Measurements from ENCODE around the gene GPS2. TPM values are rescaled to one million over a fixed set of nuclear protein-coding genes. Genes with fewer than 3 reads are reported as not detected.

The GPS2 gene
- total and polyA plus RNA-seq, 10 of the 15 experiments (the other 5 are each of a cell fraction or from before 2014, with no cell fraction given): 10.2 to 96.4 (median 42.5) TPM

DNA sequence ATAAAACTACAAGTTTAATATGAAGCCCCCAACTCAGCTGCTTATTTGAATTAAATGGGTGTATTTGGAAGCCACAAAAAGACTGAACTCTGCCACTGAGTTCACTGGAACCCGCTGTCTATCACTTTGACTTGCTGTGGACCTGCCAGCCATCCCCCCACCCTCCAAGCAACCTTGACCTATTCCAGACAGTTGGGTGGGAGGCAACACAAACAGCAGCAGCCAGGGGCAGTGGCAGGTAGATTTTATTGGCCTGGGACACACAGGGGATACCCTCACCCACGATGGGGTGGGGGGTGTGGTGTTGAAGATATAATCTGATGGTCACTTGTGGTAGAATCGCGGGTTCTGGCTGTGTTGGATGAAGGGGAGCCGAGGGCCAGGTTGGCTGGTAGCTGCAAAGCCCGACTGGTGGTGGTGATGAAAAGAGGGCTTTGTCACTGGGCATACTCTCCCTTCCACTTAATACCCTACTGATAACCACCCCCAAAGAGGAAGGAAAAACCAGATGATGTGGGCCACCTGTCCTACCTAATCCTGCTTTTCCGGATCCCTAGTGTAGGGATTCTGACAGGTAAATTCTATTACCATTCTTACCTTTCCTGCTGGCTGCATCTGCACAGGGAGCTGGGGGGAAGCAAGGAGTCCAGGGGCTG, 2.6 kb downstream of the GPS2 start:
- no peak overlapping the region for H3K4me3 ChIP-seq
- intact Hi-C loops (cut with micrococcal nuclease; ENCODE audit: unreplicated experiment): no loop called here
- no peak for ATAC-seq
- WGBS (ENCODE audit: insufficient coverage, insufficient replicate concordance, low lambda C conversion rate, missing lambda C conversion rate): 71% methylated on average over 7 of the region's 7 CpGs
- ChIA-PET RAD21 (ENCODE audit: unreplicated experiment) (no interaction called here), SMC1A (ENCODE audit: uncharacterized antibody, unreplicated experiment) (interaction anchor here (1.0 kb wide), 1 partner anchor 13 kb away, joined by 3 read pairs; no protein-coding TSS in a partner anchor), CTCF (interaction anchor here (0.7 to 1.2 kb wide), 3 partner anchors 16 to 267 kb away, joined by 3 read pairs; no protein-coding TSS in a partner anchor), POLR2A (interaction anchor here (0.6 to 2.6 kb wide), 4 partner anchors 17 to 196 kb away, joined by 3 to 13 read pairs (median 4); partner anchors contain the start of genes ACAP1 and NEURL4)
- no peak overlapping the region for H3K9ac ChIP-seq (ENCODE audit: control insufficient read depth, insufficient read depth, low read length)
- no peak for DNase-seq (ENCODE audit: low read depth, low spot score)
- H4K20me1 ChIP-seq (ENCODE audit: control insufficient read depth, insufficient read depth): peaks cover 21% of the 10 kb centered on the region
- no peak overlapping the region for H2AFZ ChIP-seq (ENCODE audit: control insufficient read depth, low read depth, low read length)
- H3K27ac ChIP-seq (ENCODE audit: control insufficient read depth, insufficient read depth): no peak overlapping the region
- no peaks in the 10 kb centered on the region for H3K27me3 ChIP-seq (replicated peaks in 1 of 2; ENCODE audit: control insufficient read depth in 2 of 2, insufficient read depth in 2 of 2, low read length in 1 of 2)
- peak overlapping the region; percentile 54; the same call in 1 of the 2 replicates for H3K4me2 ChIP-seq (ENCODE audit: control insufficient read depth, insufficient read depth)
- TF ChIP-seq SMAD1 (IDR thresholded peaks at IDR 0.05; ENCODE audit: low read depth, partially characterized antibody) (no peak), EP300 (IDR thresholded peaks at IDR 0.05; ENCODE audit: borderline replicate concordance in 1 of 2, control insufficient read depth in 1 of 2, low read depth in 2 of 2, low read length in 2 of 2) (no peak), SUZ12 (IDR thresholded peaks at IDR 0.05; ENCODE audit: unreplicated experiment) (no peak), NFYA (IDR thresholded peaks at IDR 0.05; ENCODE audit: borderline replicate concordance, low read depth, low read length) (no peak), IRF4 (IDR thresholded peaks at IDR 0.05; ENCODE audit: low read depth, low read length) (no peak), SIN3A (IDR thresholded peaks at IDR 0.05; ENCODE audit: low read depth, low read length) (no peak), POLR2A (IDR thresholded peaks at IDR 0.05; ENCODE audit: low read depth, low read length) (peak; percentile 31), SMAD5 (IDR thresholded peaks at IDR 0.05; ENCODE audit: low read depth) (peak; percentile 17; the same call in 1 of the 2 replicates), NRF1 (conservative IDR thresholded peaks at IDR 0.05; ENCODE audit: low read depth, low read length) (no peak), MTA3 (IDR thresholded peaks at IDR 0.05; ENCODE audit: borderline replicate concordance, low read length) (no peak), ZNF274 (IDR thresholded peaks at IDR 0.05; ENCODE audit: insufficient read depth, insufficient read length) (no peak)
- TF ChIP-seq, protein P1, sequence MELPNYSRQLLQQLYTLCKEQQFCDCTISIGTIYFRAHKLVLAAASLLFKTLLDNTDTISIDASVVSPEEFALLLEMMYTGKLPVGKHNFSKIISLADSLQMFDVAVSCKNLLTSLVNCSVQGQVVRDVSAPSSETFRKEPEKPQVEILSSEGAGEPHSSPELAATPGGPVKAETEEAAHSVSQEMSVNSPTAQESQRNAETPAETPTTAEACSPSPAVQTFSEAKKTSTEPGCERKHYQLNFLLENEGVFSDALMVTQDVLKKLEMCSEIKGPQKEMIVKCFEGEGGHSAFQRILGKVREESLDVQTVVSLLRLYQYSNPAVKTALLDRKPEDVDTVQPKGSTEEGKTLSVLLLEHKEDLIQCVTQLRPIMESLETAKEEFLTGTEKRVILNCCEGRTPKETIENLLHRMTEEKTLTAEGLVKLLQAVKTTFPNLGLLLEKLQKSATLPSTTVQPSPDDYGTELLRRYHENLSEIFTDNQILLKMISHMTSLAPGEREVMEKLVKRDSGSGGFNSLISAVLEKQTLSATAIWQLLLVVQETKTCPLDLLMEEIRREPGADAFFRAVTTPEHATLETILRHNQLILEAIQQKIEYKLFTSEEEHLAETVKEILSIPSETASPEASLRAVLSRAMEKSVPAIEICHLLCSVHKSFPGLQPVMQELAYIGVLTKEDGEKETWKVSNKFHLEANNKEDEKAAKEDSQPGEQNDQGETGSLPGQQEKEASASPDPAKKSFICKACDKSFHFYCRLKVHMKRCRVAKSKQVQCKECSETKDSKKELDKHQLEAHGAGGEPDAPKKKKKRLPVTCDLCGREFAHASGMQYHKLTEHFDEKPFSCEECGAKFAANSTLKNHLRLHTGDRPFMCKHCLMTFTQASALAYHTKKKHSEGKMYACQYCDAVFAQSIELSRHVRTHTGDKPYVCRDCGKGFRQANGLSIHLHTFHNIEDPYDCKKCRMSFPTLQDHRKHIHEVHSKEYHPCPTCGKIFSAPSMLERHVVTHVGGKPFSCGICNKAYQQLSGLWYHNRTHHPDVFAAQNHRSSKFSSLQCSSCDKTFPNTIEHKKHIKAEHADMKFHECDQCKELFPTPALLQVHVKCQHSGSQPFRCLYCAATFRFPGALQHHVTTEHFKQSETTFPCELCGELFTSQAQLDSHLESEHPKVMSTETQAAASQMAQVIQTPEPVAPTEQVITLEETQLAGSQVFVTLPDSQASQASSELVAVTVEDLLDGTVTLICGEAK (IDR thresholded peaks at IDR 0.05; ENCODE audit: borderline replicate concordance): no peak
- TF ChIP-seq, protein P2, sequence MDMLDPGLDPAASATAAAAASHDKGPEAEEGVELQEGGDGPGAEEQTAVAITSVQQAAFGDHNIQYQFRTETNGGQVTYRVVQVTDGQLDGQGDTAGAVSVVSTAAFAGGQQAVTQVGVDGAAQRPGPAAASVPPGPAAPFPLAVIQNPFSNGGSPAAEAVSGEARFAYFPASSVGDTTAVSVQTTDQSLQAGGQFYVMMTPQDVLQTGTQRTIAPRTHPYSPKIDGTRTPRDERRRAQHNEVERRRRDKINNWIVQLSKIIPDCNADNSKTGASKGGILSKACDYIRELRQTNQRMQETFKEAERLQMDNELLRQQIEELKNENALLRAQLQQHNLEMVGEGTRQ (IDR thresholded peaks at IDR 0.05; ENCODE audit: borderline replicate concordance, low read depth, low read length): no peak
- H3K4me1 ChIP-seq (ENCODE audit: control insufficient read depth, insufficient read depth, low read length): peaks cover 24% of the 10 kb centered on the region
- no TSS peak for BruUV-seq (replicated peaks)
- H3K9me3 ChIP-seq (replicated peaks; ENCODE audit: control insufficient read depth, insufficient read depth, low read length): no peaks in the 10 kb centered on the region
- peaks cover 27 to 35% of the 10 kb centered on the region in 2 experiments for H3K36me3 ChIP-seq (ENCODE audit: control insufficient read depth in 2 of 2, insufficient read depth in 2 of 2, low read length in 1 of 2)
- in situ Hi-C loops (cut with MboI): no loop called here
- H3K79me2 ChIP-seq (ENCODE audit: control insufficient read depth, insufficient read depth, low read length): peaks cover 58% of the 10 kb centered on the region
- FAIRE-seq: no peak

Data from GM12878 (cell line).